ENCODE data around the gene FAM89A. TPM values are rescaled to one million over a fixed set of nuclear protein-coding genes. Genes with fewer than 3 reads are reported as not detected.

FAM89A gene
- total and polyA plus RNA-seq, 4 donors = 14.3 to 27.1 (median 23.2) TPM

DNA sequence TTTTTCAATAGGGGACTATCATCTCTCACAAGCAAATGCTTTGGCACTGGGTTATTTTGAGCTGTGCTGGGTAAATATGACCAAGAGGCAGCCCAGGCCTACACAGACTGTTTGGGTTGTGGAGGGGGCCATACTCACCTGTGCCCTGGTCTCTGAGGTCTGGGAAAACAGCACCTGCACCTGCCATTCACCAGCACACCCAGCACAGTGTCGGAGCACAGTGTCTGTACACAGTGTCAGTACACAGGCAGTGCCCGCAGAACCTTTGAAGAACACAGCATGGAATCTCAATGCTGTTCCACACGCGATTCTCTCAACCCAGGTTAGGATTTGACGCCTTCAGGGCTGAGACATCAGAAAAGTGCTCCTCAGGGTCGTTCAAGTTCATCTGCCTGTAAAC is 35.0 kb upstream of the FAM89A start:
- Histone ChIP-seq H3K36me3 (ENCODE audit: control insufficient read depth in 4 of 4, insufficient read depth in 4 of 4, low read length in 4 of 4) (no peaks in the 10 kb centered on the region), H3K9ac (ENCODE audit: insufficient read depth in 1 of 2, low read length in 2 of 2) (no peak overlapping the region), H3K4me1 (ENCODE audit: control insufficient read depth in 5 of 5, insufficient read depth in 5 of 5, low read length in 5 of 5) (peaks cover 0 to 24% (median 8%) of the 10 kb centered on the region in 5 donors), H3K4me3 (no peak overlapping the region), H3K27me3 (ENCODE audit: control insufficient read depth in 3 of 3, insufficient read depth in 3 of 3, low read length in 2 of 3) (peaks cover 0 to 4% (median 0%) of the 10 kb centered on the region in 3 donors), H3K27ac (ENCODE audit: low read depth in 1 of 2, low read length in 1 of 2) (no peak overlapping the region), H3K9me3 (ENCODE audit: control insufficient read depth in 4 of 4, insufficient read depth in 3 of 4, low read length in 3 of 4) (peaks cover 0 to 5% (median 0%) of the 10 kb centered on the region in 4 donors)
- 89 to 92% methylated on average over 6 of the region's 6 CpGs for WGBS, 2 donors
- TF ChIP-seq CTCF (IDR thresholded peaks at IDR 0.05; ENCODE audit: control extremely low read depth, extremely low read depth) = no peak
- no peak for ATAC-seq (ENCODE audit: insufficient read depth, low FRiP score)
- no peak for DNase-seq

GRCh38 chr1:231074046-231074445 is 34.0 kb upstream of the FAM89A start:
- Histone ChIP-seq H3K27me3 (ENCODE audit: control insufficient read depth in 3 of 3, insufficient read depth in 3 of 3, low read length in 2 of 3) (peaks cover 0 to 4% (median 0%) of the 10 kb centered on the region in 3 donors), H3K9ac (ENCODE audit: insufficient read depth in 1 of 2, low read length in 2 of 2) (no peak overlapping the region), H3K4me1 (ENCODE audit: control insufficient read depth in 5 of 5, insufficient read depth in 5 of 5, low read length in 5 of 5) (peaks cover 0 to 24% (median 8%) of the 10 kb centered on the region in 5 donors), H3K36me3 (ENCODE audit: control insufficient read depth in 4 of 4, insufficient read depth in 4 of 4, low read length in 4 of 4) (no peaks in the 10 kb centered on the region), H3K27ac (ENCODE audit: low read depth in 1 of 2, low read length in 1 of 2) (no peak overlapping the region), H3K9me3 (ENCODE audit: control insufficient read depth in 4 of 4, insufficient read depth in 3 of 4, low read length in 3 of 4) (peaks cover 0 to 5% (median 0%) of the 10 kb centered on the region in 4 donors), H3K4me3 (no peak overlapping the region)
- WGBS, 2 donors = 92 to 93% methylated on average over 2 of the region's 2 CpGs
- DNase-seq (no peak), ATAC-seq (ENCODE audit: insufficient read depth, low FRiP score) (no peak)
- TF ChIP-seq CTCF (IDR thresholded peaks at IDR 0.05; ENCODE audit: control extremely low read depth, extremely low read depth) = no peak

- peaks cover 0 to 24% (median 8%) of the 10 kb centered on the region in 5 donors for H3K4me1 ChIP-seq (ENCODE audit: control insufficient read depth in 5 of 5, insufficient read depth in 5 of 5, low read length in 5 of 5)
- H3K36me3 ChIP-seq (ENCODE audit: control insufficient read depth in 4 of 4, insufficient read depth in 4 of 4, low read length in 4 of 4) = no peaks in the 10 kb centered on the region
- DNase-seq (peak; percentile 56 to 91 (median 85)), ATAC-seq (ENCODE audit: insufficient read depth, low FRiP score) (no peak)
- peaks cover 0 to 5% (median 0%) of the 10 kb centered on the region in 4 donors for H3K9me3 ChIP-seq (ENCODE audit: control insufficient read depth in 4 of 4, insufficient read depth in 3 of 4, low read length in 3 of 4)
- H3K9ac ChIP-seq (ENCODE audit: insufficient read depth in 1 of 2, low read length in 2 of 2) = no peak overlapping the region
- no peak overlapping the region for H3K27ac ChIP-seq (ENCODE audit: low read depth in 1 of 2, low read length in 1 of 2)
- H3K27me3 ChIP-seq (ENCODE audit: control insufficient read depth in 3 of 3, insufficient read depth in 3 of 3, low read length in 2 of 3) = peaks cover 0 to 4% (median 0%) of the 10 kb centered on the region in 3 donors
- no peak overlapping the region for H3K4me3 ChIP-seq
- no peak for TF ChIP-seq CTCF (IDR thresholded peaks at IDR 0.05; ENCODE audit: control extremely low read depth, extremely low read depth)
- WGBS, 2 donors = 91 to 99% methylated on average over 3 of the region's 3 CpGs
These were observed 33.3 kb upstream of the FAM89A start for GRCh38 chr1:231073331-231073730.

Data from lung (tissue), 12 donors.